ENCODE data around the gene SIRT2. TPM values are rescaled to one million over a fixed set of nuclear protein-coding genes. Genes with fewer than 3 reads are reported as not detected.

The SIRT2 gene
- total and polyA plus RNA-seq, 4 experiments from 2014 or later, result 39.0 to 51.7 (median 48.5) TPM

GRCh38 chr19:38929929-38930775 lies 30.7 kb upstream of the SIRT2 start, which contains the start of gene SARS2:
Gene SARS2 (minus strand): TSS chr19:38930763. CDS start chr19:38930736, 27 bp downstream.
- ChIA-PET POLR2A (ENCODE audit: partially characterized antibody) (interaction anchor here (0.7 to 3.0 kb wide), 22 partner anchors 30 to 594 kb away, joined by 3 to 28 read pairs (median 8); partner anchors contain the start of genes CAPN12, ECH1, EIF3K and FAM98C), CTCF (ENCODE audit: partially characterized antibody) (interaction anchor here (0.7 to 4.3 kb wide), 46 partner anchors 10 to 556 kb away, joined by 3 to 47 read pairs (median 6); partner anchors contain the start of genes ACTN4, ECH1, EIF3K and FAM98C)
- H3K4me3 Mint-ChIP-seq, result peak within 1 kb of the TSS; percentile 94 to 99 (median 98)
- Histone ChIP-seq H3K9me3 (ENCODE audit: control insufficient read depth in 1 of 2, low read length in 2 of 2) (no peaks in the 10 kb centered on the region), H3K27me3 (ENCODE audit: insufficient read depth, low read length) (no peaks in the 10 kb centered on the region), H3K27ac (ENCODE audit: low read depth, low read length) (peak within 1 kb of the TSS; percentile 93), H3K4me3 (ENCODE audit: low read length in 2 of 2) (peak within 1 kb of the TSS; percentile 85 to 87), H3K36me3 (ENCODE audit: insufficient read depth, low read length) (peaks cover 19% of the 10 kb centered on the region), H3K4me1 (ENCODE audit: insufficient read depth, low read length) (peaks cover 40% of the 10 kb centered on the region)
- H3K27ac Mint-ChIP-seq, result peak within 1 kb of the TSS; percentile 98 to 100 (median 100)
- DNase-seq, result peak; percentile 92 to 99 (median 97)
- peaks cover 21 to 24% of the 10 kb centered on the region in 2 donors for H3K36me3 Mint-ChIP-seq
- H3K9me3 Mint-ChIP-seq, result peaks cover 0 to 6% (median 2%) of the 10 kb centered on the region in 8 donors
- intact Hi-C loops (cut with micrococcal nuclease), result loop anchor here (1.0 to 5.0 kb wide), 10 partner anchors 31 to 1023 kb away; partner anchors contain the start of genes FAM98C, NFKBIB, SIPA1L3 and SIRT2
- H3K4me1 Mint-ChIP-seq, result peaks cover 13 to 57% (median 32%) of the 10 kb centered on the region in 4 donors
- H3K27me3 Mint-ChIP-seq, result no peaks in the 10 kb centered on the region

GRCh38 chr19:38928391-38929001 lies 29.1 kb upstream of the SIRT2 start:
- peaks cover 13 to 50% (median 35%) of the 10 kb centered on the region in 4 donors for H3K4me1 Mint-ChIP-seq
- peaks cover 0 to 5% (median 0%) of the 10 kb centered on the region in 8 donors for H3K9me3 Mint-ChIP-seq
- peaks cover 22% of the 10 kb centered on the region for H3K36me3 ChIP-seq (ENCODE audit: insufficient read depth, low read length)
- H3K9me3 ChIP-seq (ENCODE audit: control insufficient read depth in 1 of 2, low read length in 2 of 2), result no peaks in the 10 kb centered on the region
- peak overlapping the region in 4 of 8 donors; percentile 22 to 50 (median 34) for H3K4me3 Mint-ChIP-seq
- intact Hi-C loops (cut with micrococcal nuclease), result no loop called here
- H3K27me3 ChIP-seq (ENCODE audit: insufficient read depth, low read length), result no peaks in the 10 kb centered on the region
- POLR2A ChIA-PET (ENCODE audit: partially characterized antibody), result no interaction called here
- peaks cover 20 to 26% of the 10 kb centered on the region in 2 donors for H3K36me3 Mint-ChIP-seq
- peak overlapping the region in 6 of 7 donors; percentile 22 to 99 (median 78) for H3K27ac Mint-ChIP-seq
- H3K4me1 ChIP-seq (ENCODE audit: insufficient read depth, low read length), result peaks cover 40% of the 10 kb centered on the region
- no peak overlapping the region for H3K4me3 ChIP-seq (ENCODE audit: low read length in 2 of 2)
- no peaks in the 10 kb centered on the region for H3K27me3 Mint-ChIP-seq
- no peak overlapping the region for H3K27ac ChIP-seq (ENCODE audit: low read depth, low read length)
- DNase-seq, result no peak
- CTCF ChIA-PET (ENCODE audit: partially characterized antibody), result interaction anchor here (1.1 to 4.3 kb wide), 12 partner anchors 27 to 554 kb away, joined by 6 to 47 read pairs (median 12); partner anchors contain the start of genes EIF3K, FAM98C, MAP4K1 and NFKBIB

- Mint-ChIP-seq H3K9me3 (no peaks in the 10 kb centered on the region), H3K27ac (peak overlapping the region in 2 of 7 donors; percentile 29 to 82), H3K36me3 (peaks cover 15 to 21% of the 10 kb centered on the region in 2 donors), H3K4me3 (no peak overlapping the region), H3K4me1 (peaks cover 3 to 20% (median 12%) of the 10 kb centered on the region in 4 donors), H3K27me3 (no peaks in the 10 kb centered on the region)
- CTCF ChIA-PET (ENCODE audit: partially characterized antibody), result no interaction called here
- Histone ChIP-seq H3K4me1 (ENCODE audit: insufficient read depth, low read length) (peaks cover 14% of the 10 kb centered on the region), H3K27ac (ENCODE audit: low read depth, low read length) (no peak overlapping the region), H3K4me3 (ENCODE audit: low read length in 2 of 2) (no peak overlapping the region), H3K9me3 (ENCODE audit: control insufficient read depth in 1 of 2, low read length in 2 of 2) (no peaks in the 10 kb centered on the region), H3K36me3 (ENCODE audit: insufficient read depth, low read length) (peaks cover 9% of the 10 kb centered on the region), H3K27me3 (ENCODE audit: insufficient read depth, low read length) (no peaks in the 10 kb centered on the region)
- intact Hi-C loops (cut with micrococcal nuclease), result no loop called here
- peak in 1 of 5 donors; percentile 24 for DNase-seq
- POLR2A ChIA-PET (ENCODE audit: partially characterized antibody), result interaction anchor here (1.0 kb wide), 1 partner anchor 24 kb away, joined by 3 read pairs; no protein-coding TSS in a partner anchor
Measured at GRCh38 chr19:38924388-38924787, 25.0 kb upstream of the SIRT2 start.

- Histone ChIP-seq H3K27ac (ENCODE audit: low read depth, low read length) (no peak overlapping the region), H3K36me3 (ENCODE audit: insufficient read depth, low read length) (peaks cover 9% of the 10 kb centered on the region), H3K9me3 (ENCODE audit: control insufficient read depth in 1 of 2, low read length in 2 of 2) (no peaks in the 10 kb centered on the region), H3K4me1 (ENCODE audit: insufficient read depth, low read length) (no peaks in the 10 kb centered on the region), H3K27me3 (ENCODE audit: insufficient read depth, low read length) (no peaks in the 10 kb centered on the region), H3K4me3 (ENCODE audit: low read length in 2 of 2) (no peak overlapping the region)
- intact Hi-C loops (cut with micrococcal nuclease), result no loop called here
- Mint-ChIP-seq H3K4me3 (no peak overlapping the region), H3K4me1 (peaks cover 0 to 6% (median 0%) of the 10 kb centered on the region in 4 donors), H3K27me3 (no peaks in the 10 kb centered on the region), H3K36me3 (peaks cover 12 to 23% of the 10 kb centered on the region in 2 donors), H3K27ac (peak overlapping the region in 1 of 7 donors; percentile 47), H3K9me3 (no peaks in the 10 kb centered on the region)
- ChIA-PET POLR2A (ENCODE audit: partially characterized antibody) (no interaction called here), CTCF (ENCODE audit: partially characterized antibody) (no interaction called here)
- no peak for DNase-seq
Measured at GRCh38 chr19:38922482-38922881, 23.1 kb upstream of the SIRT2 start.

- Mint-ChIP-seq H3K36me3 (peaks cover 12 to 23% of the 10 kb centered on the region in 2 donors), H3K9me3 (no peaks in the 10 kb centered on the region), H3K27me3 (no peaks in the 10 kb centered on the region), H3K27ac (no peak overlapping the region), H3K4me3 (no peak overlapping the region), H3K4me1 (peaks cover 0 to 6% (median 0%) of the 10 kb centered on the region in 4 donors)
- H3K4me3 ChIP-seq (ENCODE audit: low read length in 2 of 2), result no peak overlapping the region
- intact Hi-C loops (cut with micrococcal nuclease), result no loop called here
- DNase-seq, result no peak
- no peaks in the 10 kb centered on the region for H3K9me3 ChIP-seq (ENCODE audit: control insufficient read depth in 1 of 2, low read length in 2 of 2)
- H3K27ac ChIP-seq (ENCODE audit: low read depth, low read length), result no peak overlapping the region
- H3K4me1 ChIP-seq (ENCODE audit: insufficient read depth, low read length), result no peaks in the 10 kb centered on the region
- H3K27me3 ChIP-seq (ENCODE audit: insufficient read depth, low read length), result no peaks in the 10 kb centered on the region
- CTCF ChIA-PET (ENCODE audit: partially characterized antibody), result no interaction called here
- POLR2A ChIA-PET (ENCODE audit: partially characterized antibody), result no interaction called here
- peaks cover 9% of the 10 kb centered on the region for H3K36me3 ChIP-seq (ENCODE audit: insufficient read depth, low read length)
Measured at GRCh38 chr19:38921420-38922274, 22.2 kb upstream of the SIRT2 start.

GRCh38 chr19:38920602-38921419 lies 21.4 kb upstream of the SIRT2 start:
- no peaks in the 10 kb centered on the region for H3K4me1 ChIP-seq (ENCODE audit: insufficient read depth, low read length)
- H3K4me3 ChIP-seq (ENCODE audit: low read length in 2 of 2), result no peak overlapping the region
- CTCF ChIA-PET (ENCODE audit: partially characterized antibody), result no interaction called here
- DNase-seq, result no peak
- H3K27ac ChIP-seq (ENCODE audit: low read depth, low read length), result no peak overlapping the region
- Mint-ChIP-seq H3K4me1 (peaks cover 0 to 6% (median 0%) of the 10 kb centered on the region in 4 donors), H3K4me3 (no peak overlapping the region), H3K9me3 (no peaks in the 10 kb centered on the region), H3K36me3 (peaks cover 12 to 26% of the 10 kb centered on the region in 2 donors), H3K27ac (no peak overlapping the region), H3K27me3 (no peaks in the 10 kb centered on the region)
- peaks cover 9% of the 10 kb centered on the region for H3K36me3 ChIP-seq (ENCODE audit: insufficient read depth, low read length)
- H3K9me3 ChIP-seq (ENCODE audit: control insufficient read depth in 1 of 2, low read length in 2 of 2), result no peaks in the 10 kb centered on the region
- POLR2A ChIA-PET (ENCODE audit: partially characterized antibody), result no interaction called here
- no peaks in the 10 kb centered on the region for H3K27me3 ChIP-seq (ENCODE audit: insufficient read depth, low read length)
- intact Hi-C loops (cut with micrococcal nuclease), result no loop called here

Measured in CD4-positive, alpha-beta memory T cell (primary cell).